NAMALWA (cell line): Measurements from ENCODE around the gene ZNF516.

ENCODE experiments used
- DNase-seq: peaks from one replicate; pipeline ENCODE4 v3.0.0-alpha.2; 2015; ENCODE audit warnings: low spot score

Gene ZNF516

DNA sequence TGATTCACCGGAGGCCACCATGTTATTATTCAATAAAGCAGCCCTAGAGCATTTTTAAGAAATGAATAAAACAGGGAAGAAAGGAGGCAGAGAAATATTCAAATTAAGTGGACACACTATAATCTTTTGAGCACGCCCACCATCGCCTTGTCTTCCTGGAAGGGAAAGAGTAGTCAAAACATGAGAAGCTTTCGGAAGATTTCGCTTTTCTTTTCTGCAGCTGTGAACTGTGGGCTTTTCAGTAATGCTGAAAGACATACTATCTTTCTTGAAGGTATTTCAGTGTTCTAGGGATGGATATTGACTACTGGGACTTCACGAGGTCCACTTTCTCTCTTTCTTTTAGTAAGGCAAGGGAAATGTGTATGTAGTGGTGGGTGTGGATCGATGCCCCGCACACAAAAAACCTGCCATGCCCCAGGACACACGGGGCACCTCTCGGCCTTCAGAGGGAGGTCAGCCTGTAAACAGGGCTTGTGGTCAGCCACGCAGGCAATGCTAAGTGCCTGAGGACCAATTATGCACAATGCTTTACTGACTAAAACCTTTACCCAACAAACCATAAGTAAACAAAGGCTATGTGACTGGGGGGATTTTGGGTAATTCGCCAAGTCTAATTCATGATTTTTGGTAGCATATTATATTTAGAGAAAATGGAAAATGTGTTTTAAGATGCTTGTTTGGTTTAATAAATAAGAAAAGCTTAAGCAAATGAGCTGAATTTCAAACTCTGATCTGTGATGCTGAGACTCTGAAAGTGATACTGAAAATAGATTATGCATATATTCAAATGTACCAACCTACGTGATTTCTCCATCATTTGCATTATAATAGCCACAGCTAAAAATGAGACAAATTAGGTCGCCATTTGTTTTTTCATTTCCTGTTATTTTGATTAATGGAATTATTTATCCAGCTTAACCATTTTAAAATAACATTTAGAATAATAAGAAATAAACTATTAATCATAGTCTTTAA is 130.5 kb downstream of the ZNF516 start:
- no peak for DNase-seq

DNA sequence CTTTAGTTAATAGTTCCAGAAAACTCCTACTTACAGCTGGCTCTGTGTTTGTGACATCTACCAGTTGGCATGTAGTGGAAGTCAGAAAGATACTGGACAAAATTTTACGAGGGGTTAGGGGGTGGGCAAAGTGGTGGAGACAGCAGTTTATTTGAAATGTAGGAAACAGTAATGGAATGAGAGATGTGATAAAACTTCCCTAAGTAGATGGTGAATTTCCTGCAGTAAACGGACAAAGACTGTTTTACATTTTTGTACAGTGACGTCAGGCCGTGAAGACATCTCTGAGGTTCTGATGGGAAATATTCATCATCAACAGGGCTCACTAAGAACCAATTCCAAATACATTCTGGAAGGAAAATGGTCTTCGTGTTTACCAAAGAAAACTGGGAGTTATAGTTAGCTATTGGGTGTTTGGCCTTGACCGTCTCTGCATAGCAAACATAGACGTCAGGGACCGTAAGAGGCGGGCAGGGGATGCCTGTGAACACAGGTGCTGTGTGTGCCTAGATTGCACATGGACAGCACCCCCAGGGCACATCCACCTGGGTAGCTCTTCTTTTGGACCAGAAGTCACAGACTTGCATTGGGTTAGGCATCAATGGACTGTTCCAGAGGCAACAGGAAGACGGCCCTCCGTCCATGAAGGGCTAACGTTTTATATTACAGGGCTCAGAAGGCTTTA is 131.5 kb downstream of the ZNF516 start:
- DNase-seq, result no peak

DNA sequence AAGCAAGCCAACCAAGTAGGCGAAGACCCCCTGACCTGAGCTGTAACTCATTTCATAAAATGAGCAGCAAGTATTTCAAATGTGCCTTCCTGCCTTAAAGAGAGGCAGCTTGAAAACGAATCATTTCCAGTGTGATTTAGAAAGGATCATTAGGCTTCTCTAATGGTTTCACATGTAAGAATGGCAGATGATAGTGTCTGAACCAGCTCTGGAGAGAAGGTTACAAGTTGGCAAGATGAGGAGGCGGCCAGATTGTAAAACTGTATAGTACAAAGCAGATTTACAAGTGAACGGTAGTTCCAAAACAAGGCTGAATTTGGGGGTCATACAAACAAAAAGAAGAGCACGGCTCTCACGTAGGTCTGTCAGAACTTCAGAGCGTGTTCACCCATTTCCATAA is 132.4 kb downstream of the ZNF516 start:
- no peak for DNase-seq

DNA sequence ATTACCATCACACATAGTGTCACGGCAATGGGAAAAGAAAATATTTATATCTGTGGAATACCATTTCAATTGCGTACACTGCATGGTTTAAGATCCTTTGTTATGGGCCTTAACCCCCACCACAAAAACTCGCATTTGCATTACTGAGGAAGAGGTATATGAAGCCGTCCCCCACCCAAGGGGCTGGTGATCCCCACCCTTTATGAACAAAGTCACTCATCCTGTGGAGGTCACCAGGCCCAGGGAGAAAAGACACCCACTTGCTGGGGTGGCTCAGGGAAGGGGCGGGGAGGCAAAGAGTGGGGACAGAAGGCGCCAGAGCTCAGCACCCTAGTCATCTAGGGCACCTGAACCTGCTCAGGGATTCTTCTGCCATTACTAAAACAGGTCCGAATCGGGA is 133.8 kb downstream of the ZNF516 start:
- no peak for DNase-seq

DNA sequence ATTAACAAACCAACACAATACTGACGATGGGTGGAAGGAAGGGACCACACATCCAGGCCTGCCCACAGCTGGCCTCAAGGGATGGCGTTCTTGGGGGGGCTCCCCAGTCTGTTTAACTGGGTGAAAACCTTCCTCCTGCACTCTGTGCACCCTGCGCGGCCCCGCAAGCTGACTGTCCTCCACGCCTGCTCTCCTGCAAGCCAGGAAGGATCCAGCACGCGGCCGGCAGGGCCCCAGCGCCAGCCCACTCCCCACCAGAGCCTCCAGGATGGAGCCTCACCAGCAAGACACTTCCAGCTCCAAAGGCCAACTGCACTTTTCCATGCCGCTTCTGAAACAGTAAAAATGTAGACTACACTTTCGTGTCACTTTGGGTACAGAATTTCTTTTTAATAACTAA is 135.1 kb downstream of the ZNF516 start:
- no peak for DNase-seq

DNA sequence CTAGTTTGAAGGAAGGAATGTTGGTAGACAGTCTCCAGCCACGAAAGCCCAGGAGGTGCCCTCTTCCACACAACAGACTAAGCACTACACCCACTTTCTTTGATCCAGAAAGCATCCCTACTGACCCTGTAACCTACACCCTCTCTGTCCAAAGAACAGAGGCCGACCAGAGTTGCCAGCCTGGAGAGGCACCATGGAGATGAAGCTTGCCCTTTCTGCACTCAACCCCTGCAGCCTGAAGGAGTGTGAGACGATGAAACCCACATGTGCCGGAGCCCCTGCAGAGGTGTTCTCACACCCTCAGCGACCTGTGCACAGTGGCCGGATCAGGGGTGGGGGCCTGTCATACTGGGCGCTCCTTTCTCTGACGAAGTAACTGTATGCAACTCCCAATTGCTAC is 136.3 kb downstream of the ZNF516 start:
- DNase-seq, result no peak

DNA sequence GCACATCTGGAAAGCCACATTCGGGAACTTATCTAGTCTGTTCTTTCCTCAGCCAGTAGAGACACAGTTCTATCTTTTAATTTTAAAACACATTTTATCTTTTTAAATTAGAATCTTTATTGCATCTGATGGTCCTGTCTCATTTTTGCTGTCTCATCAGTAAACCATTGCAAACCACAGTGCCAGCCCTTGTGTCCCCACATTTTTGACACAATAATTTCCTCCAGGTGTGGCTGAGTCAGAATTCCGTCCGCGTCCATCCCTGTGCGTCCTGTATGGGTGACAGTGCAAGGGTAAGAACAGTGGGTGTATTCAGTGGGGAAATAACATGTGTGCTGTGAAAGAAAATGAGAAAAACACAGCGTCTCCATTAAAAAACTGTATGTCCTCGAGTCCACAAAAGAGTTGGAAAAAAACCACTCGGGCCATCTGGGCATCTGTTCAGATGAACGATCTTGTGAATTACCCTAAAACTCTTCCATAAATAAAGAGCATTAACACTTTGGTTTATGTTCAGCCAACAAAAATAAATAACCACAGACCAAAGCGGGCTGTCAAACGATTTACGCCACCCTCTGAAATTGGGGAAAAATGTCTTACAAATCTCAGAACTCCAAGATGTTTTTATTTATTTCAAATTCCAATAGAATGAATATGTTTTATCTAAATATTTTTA is 137.3 kb downstream of the ZNF516 start:
- no peak for DNase-seq

DNA sequence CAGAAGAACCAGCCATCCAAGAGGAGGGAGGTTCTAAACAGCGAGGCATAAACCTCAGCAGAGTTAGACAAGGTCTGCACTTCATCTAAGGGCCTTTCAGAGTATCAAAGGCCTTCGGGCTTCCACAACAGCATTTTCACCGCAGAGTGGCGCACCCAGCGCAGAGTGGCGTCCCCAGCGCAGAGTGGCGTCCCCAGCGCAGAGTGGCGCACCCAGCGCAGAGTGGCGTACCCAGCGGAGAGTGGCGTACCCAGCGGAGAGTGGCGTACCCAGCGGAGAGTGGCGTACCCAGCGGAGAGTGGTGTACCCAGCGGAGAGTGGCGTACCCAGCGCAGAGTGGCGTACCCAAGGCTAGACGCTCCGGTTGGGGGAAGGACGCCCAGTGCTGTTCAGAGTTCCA is 137.9 kb downstream of the ZNF516 start:
- no peak for DNase-seq

DNA sequence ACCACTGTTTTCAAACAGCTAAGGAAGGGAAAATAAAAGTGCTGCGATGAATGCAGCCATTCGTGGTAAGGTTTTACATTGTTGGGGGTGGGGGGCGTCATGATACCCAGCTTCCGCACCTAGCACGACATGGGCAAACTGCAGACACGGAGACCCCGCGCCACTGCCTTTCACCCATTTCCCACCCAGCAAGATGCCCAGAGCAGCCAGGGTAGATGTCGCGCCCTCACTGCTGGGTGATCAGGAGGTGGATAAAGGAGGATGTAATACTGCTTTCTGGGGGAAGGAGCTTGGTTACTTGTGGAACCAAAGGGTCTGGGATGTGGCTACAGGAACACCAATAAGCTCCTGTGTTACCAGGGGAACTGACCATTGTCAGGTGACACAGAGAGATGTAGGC is 138.4 kb downstream of the ZNF516 start:
- no peak for DNase-seq

DNA sequence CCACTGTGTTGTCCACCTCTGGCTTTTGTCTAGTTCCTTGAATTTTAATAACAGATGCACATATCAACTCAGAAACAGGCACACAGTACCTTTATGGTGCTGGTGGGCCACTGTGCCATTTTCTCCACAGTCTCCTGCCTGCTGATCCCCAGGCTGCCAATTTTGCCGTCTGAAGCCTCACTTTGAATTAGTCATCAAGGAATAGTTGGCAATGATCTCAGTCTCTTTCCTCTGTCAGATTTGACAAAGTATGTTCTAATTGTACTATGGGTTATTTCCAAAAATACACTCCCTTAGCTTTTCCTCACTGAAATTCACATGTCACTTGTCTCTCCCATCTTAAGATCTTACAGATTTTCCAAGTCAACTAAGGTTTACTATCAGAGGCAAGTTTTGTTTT is 140.7 kb downstream of the ZNF516 start:
- DNase-seq, result no peak

DNA sequence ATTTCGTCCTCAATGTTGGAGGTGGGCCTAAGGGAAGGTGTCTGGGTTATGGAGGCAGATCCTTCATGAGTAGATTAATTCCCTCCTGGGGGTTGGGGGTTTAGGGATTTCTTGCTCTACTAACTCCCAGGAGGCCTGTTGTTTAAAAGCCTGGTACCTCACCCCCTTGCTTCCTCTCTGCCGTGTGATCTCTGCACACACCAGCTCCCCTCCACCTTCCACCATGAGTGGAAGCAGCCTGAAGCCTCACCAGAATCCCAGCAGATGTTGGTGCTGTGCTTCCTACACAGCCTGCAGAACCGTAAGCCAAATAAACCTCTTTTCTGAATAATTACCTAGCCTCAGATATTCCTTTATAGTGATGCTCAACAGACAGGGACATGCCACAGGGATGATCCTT is 141.5 kb downstream of the ZNF516 start:
- DNase-seq, result no peak

DNA sequence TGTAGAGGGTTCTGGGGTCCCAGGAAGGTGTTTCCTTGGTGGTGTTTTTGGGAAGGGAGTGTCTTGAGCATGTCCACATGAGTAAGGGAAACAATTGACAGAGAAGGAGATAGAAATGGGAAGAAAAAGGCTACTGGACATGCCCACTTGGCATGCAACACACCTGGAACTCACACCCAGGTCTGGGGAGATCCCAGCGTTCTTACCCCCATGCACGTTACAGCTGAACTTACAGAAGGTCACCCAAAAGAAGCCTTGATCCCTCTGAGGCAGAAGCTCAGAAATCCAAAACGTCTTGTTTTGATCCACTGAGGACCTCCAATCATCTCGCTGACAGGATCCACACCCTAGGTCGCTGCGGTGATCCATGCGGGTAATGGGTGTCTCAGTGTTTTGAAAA is 142.0 kb downstream of the ZNF516 start:
- DNase-seq, result no peak

DNA sequence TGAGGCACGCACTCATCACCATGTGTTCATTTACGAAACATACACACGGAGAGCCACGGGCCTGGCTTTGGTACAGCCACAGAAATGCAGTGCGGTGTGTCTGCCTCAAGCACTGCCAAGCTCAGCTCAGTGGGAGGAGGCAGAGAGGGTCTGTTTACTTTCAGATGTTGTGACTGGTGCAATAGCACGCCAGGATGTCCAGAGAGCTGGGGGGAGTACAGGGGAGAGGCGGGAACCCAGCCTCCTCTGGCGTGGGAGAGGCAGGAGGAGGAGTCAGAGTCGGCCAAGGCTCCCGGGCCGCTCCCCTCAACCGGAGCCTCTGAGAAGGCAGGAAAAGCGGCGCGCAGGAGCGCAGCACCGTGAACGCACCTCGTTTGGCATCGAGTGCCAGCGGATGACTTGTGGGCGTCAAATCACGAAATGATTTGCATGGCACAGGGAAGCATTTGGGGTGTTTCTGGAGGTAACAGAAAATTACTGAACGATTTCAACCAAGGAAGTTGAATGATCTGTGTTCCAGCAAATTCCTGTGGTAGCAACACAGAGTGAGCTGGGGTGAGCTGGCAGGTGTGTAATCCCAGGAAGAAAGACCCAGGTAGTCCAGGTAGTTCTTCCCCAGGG is 143.0 kb downstream of the ZNF516 start:
- DNase-seq, result no peak

DNA sequence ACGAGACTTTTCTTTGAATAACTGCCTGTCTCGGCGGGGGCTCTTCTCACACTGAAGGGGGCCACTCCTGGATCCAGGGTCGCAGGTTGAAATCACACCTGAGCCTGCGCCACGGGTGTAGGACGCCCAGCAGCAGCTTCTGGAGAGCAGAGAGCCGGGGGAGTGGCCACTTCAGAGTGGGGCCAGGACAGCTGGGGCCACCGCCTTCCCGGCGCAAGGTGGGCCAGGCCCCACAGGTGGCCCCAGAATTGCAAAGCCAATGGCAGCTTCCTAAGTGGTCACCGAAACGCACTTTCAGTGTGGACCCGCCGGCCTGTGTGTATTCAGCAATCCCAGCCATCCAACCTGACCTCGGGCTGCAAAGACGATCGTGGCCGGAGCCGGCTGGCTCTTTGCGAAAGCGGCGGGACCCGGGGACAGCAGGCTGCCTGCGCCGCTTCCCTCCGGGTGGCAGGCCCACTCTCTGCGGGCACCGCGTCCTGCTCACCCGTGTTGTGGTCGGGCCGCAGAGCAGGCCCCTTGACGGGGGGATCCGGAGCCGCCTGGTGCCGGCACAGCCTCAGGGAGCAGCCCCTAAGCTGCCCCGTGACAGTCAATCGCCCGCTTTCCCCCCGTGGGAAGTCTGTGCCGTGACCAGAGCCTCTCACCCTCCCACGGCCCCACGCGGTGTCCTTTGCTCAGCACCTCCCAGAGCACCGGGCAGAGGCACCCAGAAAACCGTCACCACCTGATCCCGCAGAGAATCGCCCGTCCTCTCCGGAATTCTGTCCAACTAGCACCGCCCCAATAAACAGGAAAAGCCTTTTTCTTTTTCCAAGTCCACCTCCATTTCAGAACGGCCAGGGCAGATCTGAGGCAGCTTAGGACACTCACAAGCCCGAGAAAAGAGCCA is 144.7 kb downstream of the ZNF516 start:
- DNase-seq, result no peak

DNA sequence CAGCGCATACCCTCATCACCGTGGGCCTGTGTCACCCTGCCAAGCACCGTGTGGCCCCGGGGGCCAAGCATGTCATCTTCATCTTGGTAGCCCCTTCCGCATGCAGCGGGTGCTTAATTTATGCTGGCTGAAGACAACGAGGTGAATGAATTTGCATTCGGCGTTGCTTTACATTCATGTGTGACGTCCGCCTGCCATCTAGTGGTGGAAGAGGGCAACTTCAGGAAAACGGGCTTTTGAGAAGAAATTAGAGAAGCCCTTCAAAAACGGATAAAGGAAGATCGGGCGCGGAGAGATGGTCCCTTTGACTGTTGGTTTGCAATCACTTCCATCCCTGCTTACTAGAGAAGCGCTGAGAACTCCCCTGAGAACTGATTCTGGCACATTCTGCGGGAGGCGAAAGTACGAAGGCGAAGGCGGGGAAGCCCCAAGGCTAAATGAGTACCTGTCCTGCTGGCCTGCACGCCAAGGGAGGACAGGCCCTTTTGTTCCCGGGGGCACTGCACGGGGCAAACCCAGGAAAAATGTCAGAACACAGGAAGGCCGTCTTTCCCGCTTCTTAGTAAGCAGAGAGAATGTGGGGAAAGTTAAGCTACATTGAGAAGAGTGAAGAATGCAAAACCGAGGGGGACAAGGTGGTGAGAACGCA is 145.9 kb downstream of the ZNF516 start:
- peak; percentile 88 for DNase-seq

DNA sequence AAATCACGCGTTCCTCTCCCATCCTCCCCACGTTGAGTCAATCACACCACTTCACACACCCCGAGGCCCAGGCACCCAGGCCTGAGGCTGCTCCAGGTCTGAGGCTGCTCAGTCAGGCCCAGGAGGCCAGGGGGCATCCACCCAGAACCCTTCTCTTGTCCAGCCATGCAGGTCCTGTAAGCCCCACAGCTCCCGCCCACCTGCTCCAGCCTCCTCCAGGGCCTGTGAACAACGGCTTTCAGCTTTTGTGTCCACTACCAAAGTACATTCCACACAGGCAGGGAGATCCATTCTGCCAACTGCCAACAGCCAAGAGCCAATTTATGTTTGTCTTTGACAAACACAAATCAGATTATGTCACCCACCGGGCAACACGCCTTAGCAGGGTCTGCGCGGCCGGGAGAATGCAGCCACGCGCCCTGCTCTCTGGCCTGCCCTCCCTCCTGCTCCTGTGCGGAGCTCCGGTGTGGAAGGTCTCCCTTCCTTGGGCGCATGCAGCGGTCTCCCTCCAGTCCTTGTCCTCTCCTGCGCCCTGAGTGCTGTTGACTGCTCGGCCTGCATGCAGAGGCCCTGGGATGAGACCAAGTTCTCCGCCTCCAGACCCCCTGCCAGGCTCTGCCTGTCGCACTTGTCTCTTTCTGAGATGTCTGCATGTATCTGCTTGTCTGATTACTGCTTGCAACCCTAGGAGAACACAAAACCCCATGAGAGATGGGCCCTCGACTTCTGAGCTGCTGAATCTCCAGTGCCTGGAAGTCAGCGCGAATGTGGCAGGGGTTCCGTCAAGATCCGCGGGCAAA is 146.6 kb downstream of the ZNF516 start:
- DNase-seq, result no peak

DNA sequence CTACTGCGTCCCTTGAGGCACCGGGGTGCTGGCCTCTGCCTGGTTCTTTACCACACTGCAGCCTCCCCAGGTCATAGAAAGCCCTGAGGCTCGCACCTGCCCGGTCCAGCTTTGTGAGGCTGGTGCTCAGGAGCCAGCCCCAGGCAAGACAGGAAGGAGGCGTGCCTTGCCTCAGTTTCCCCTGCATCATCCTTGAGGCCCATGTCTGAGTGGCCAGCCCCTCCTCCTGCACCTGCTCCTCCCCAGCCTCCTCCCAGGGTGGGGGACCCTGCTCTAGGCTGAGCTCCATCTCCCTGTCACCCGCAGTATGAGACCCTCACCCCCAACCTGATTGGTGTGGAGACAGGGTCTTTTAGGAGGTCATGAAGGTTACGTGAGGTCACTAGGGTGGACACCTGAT is 147.7 kb downstream of the ZNF516 start:
- DNase-seq, result no peak

DNA sequence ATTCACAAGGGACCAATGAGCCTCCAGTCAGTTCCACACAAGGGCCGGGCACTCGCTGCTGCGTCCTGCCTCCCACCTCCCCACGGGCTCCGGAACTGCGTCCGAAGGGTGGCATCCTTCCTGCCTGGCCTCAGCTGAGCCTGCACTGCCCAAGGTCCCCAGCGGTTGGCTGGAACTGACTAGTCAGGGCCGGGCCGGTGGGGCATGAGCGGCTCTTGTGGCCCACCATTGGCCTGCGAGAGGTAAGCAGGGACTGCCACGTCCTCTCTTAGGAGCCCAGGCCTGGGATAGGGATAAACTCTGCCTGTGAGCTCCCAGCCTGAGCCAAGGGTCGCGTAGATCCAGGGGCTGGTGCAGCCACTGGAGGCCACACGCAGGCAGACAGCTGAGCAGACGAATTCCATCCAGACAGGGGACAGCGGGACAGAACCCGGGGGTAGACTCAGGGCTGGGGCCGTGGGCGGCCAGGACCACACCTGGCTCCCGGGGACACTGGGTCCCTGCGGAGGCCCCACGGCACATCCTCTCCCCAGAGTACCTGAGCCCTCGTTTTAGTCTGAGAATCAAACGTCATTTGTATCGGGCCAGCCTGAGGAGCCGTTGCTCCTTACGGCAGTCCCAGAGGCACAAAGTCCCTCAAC is 148.4 kb downstream of the ZNF516 start:
- no peak for DNase-seq

DNA sequence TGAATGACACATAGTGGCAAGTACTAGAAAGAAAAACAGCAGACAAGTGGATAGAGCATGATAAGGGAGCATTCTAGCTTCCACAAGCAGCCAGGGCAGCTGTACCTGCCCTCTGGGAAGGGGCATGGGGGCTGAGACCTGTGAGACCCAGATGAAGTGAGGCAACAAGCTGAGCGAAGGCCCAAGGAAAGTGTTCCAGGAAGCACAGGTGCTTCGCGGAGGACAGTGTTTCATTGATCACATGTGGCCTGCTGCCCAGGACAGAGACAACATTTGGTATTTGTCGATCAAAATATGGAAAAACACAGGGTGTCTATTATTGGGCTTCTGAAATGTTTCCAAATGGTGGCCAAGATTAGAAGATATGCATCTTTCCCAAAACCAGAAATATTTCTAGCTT is 149.1 kb downstream of the ZNF516 start:
- no peak for DNase-seq
